HUDEP-2 (cell line): ENCODE results near the gene MRPS12.

ENCODE experiments used
- DNase-seq, 76 experiments: peaks; one replicate each; lab custom pipeline; 2025; ENCODE audit not compliant: unreplicated experiment in 76 of 76; lab: John Stamatoyannopoulos, UW

MRPS12 gene

DNA sequence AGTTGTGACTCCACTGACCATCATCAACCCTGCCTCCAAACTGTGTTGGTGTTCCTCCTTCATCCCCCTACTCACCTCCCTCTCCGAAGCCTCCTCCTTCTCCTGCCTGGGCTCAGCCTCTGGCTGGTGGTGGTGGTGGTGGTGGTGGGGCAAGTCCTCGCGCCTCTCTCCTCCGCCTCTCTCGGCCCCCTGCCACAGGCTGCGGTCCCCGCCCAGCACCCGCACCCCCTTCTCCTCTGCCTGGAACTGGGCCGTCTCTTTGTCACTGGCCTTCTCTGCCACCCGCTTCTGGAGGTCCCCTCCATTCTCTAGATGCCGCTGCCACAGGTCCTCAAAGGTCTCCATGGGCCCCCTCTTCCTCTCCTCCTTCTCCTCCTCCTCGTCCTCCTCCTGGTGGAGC lies 20.3 kb upstream of the MRPS12 start:
- DNase-seq = no peak

DNA sequence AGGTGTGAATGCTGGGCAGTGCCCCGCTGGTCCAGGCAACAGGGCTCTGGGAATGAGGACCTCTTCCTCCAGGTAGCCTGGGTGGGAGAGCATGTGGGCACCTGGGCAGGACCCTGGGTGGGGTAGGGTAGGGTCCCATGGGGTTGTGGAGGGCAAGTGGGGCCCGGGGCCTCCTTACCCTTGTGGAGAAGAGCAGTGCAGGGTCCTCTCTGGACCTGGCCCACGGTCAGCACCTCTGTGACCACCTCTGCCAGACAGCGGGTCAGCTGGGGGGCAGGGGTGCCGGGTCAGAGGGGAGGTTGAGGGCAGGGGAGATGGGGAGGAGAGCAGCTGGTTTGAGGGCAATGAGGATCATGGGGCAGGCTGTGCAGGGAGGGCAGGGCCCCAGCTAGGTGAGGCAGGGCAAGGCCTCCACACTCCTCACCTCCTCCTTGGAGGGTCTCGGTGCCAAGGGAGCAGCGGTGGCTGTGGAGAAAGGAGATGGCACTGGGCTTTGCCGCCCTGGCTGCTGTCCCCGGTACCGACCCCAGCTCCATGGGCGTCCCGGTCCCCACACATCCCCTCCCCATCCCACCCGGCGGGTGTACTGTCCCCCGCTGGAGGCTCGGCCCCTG lies 19.2 kb upstream of the MRPS12 start:
- DNase-seq = no peak

DNA sequence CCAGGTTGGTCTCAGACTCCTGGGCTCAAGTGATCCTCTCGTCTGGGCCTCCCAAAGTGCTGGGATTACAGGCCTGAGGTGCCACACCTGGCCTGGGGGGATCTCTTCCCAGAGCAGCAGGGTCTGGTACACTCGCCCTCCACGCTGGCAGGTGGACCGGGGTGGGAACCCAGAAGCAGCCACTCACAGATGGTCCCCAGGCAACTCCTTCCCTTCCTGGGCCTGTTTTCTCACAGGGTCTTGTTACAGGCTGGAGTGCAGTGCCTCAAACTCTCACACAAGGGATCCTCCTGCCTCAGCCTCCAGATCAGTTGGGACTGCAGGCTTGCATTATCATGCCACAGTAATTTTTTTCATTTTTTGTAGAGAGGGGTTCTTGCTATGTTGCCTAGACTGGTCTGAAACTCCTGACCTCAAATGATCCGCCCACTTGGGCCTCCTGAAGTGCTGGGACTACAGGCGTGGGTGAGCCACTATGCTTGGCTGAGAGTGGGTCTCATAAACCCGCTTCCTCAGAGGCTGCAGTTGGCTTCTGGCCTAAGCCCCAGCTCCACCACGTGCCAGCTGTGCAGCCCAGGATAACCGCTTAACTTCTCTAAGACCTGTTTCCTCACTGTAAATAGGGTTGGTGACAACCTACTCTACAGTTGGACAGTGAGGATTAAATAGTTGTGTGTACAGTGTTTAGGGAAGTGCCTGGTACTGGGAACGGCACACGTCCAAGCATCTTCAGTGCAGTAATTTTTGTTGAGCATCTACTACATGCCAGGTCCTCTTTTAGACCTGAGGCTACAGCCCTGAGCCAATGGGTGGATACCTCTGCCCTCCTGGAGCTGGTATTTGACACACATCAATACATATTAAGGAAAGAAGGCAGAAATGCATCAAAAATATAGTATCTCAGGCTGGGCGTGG lies 17.9 kb upstream of the MRPS12 start:
- peak in 34 of 76 experiments; percentile 10 to 79 (median 34) for DNase-seq

DNA sequence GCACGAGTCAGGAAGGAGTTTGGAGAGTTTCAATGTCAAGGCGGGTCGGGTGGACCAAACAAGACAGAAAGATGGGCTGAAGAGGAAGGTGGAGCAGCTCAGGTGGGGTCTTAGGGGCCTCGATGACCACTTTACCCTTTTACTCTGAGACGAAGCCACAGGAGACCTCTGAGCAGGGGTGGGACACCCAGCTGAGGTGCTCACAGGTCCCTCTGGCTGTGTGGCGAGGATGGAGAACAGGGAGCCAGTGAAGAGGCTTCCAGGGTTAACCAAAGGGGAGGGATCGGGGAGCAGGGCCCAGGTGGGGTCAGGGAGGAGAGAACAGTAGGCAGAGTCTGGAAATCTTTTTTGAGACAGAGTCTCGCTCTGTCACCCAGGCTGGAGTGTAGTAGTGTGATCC lies 16.8 kb upstream of the MRPS12 start:
- no peak for DNase-seq

DNA sequence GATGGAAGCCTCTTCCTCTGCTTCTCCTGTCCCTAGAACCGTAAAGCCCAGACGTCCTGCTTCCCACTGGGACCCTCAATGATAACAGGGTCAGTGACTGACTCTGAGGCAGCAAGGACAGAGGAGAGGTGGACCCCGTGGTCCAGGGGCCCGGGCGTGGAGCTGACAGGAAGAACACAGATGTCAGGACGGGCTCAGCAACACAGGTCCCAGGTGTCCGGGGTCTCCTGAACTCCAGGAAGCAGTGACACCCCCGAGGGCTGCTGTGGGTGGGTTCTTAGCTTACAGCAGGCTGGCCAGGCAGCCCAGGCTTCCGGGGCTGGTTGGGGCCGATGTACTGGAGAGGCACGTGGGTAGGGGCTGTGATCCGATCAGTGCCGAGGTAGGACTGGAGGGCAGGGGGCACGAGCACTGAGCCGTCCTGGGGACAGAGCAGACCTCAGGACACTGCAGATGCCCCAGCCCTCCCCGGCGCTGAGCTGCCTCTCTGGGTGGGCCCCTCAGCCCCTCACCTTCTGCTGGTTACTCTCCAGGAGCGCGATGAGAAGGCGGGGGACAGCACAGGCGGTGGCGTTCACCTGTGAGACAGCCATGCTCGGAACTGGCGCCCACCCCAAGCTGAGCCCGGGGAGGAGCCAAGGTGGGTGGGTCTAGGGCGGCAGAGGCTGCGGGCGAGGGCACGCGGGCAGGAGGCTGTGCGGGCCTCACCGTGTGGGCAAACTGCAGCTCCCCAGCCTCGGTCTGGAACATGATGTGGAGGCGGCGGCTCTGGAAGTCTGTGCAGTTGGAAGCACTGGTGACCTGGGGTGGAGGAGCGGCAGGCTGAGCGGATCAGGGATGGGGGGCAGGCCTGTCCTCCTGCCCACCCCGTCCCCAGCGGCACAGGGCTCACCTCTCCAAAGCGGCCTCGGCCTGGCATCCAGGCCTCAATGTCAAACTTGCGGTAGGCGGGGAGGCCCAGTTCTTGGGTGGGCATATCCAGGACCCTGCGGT lies 15.1 kb upstream of the MRPS12 start:
- no peak for DNase-seq

DNA sequence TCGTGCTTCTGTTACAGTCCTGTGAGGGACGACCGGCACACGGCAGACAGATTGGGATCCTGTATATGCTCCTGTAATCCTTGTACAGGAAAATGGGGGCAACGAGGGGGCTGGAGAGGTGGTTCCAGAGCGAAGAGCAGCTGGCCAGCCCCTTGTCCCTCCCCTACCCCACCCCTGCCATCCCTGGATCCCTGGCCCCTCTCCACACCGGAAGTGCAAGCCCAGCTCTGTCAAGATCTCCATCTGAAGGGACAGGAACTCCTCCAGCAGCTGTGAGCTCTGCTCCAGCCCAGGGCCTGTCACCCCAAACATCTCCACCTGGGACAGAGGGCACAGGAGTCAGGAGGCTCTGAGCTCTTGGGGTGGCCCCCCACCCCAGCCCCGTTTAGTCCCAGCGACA lies 13.2 kb upstream of the MRPS12 start:
- no peak for DNase-seq

DNA sequence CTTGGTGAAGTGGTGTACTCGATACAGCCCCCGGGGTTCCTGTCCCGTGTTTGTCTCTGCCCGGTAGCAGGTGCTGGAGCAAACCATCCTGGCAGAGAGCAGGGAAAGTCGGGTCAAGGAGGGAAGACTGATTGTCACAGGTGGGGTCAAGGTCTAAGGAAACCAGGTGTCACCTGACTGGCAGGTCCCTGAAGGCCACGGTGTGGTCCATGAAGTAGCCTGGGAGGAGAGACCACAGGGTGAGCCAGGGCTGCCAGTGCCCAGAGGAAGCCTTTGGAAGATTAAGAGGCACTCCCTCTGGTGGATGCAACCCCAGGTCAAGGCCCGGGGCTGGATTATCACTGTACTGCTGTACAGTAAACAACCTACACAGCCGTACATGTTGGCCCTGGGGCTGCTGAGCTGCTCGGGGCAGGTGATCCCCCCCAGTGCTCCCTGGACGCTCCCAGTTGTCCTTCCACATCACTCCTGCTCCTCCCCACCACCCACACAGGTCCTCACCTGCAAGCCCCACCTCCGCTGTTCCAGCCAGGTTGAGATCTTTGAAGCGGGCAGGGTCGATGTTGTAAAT lies 12.7 kb upstream of the MRPS12 start:
- DNase-seq = peak in 20 of 76 experiments; percentile 11 to 54 (median 22)

DNA sequence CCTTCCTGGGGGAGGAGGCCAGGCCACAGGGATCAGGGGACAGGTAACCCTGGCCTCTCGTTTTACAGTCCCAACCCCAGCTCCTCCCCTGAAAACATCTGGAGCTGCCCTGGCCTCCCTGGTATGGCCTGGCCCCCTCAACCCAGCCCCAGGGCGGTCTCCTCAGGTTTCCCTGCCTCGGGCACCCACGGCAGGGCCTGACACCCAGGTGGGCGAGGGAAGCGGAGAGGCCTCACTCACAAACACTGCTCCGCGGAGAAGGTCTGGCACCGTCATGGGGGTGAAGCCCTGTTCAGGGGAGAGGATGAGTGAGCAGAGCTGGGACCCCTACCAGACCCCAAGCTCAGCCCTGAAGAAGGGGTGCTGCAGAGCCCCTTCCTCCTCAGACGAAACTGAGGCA lies 12.2 kb upstream of the MRPS12 start:
- DNase-seq = no peak

DNA sequence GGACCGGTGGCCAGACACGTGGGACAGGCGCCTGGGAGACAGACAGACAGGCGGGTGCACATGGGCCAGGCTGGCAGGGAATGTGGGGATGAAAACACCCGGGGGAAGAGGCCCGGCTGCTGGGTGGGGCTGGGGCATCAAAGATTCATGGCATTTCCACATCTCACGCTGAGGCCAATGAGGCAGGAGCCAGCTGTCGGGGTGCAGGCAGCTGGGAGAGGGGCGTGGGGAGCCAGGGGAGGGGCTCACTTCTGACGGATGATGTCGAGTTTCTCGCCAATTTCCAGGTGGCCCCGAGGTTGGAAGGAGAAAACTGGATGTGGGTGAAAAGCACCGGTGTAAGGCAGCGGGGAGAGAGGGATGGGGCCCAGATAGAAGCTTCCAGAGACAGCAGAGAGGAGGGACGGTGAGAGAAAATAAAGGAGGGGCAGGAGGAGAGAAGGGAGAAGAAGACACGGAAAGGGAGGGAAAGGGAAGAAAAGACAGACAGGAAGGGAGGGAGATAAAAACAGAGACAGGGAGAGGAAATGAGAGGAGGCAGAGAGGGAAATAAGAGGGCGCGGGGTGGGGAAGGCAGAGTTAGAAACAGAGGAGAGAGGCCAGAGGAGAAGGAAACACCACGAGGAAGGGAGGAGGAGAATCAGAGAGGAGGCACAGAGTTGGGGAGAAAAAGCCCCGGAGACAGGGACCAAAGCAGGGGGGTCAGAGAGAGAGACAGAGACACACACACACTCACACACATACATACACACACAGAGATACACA lies 10.7 kb upstream of the MRPS12 start:
- DNase-seq = no peak

DNA sequence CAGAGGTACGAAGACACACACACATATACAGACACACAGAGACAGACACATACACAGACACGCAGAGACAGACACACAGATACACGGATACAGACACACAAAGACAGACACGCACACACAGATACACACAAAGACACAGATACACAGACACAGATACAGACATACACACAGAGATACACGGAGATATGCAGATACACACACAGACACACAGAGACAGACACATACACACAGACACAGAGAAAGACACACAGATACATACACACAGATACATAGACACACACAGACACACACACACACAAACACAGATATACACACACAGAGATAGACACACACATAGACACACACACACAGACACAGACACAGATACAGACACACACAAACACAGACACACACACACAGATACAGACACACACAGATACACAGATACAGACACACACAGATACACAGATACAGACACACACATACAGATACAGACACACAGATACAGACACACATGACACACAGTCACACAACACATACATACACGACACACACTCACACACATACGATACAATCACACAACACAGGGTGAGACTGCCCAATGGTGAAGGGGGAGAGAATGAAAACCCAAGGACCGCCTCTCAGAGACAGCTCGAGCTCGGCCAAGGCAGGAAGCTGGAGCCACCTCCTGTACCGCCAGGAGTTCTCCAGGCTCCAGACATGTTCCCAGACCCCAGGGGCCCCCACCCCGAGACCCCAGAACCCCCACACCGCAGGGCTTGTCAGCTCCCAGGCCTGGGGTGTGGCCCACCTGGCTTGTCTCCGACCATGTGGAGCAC lies 9.9 kb upstream of the MRPS12 start:
- no peak for DNase-seq

DNA sequence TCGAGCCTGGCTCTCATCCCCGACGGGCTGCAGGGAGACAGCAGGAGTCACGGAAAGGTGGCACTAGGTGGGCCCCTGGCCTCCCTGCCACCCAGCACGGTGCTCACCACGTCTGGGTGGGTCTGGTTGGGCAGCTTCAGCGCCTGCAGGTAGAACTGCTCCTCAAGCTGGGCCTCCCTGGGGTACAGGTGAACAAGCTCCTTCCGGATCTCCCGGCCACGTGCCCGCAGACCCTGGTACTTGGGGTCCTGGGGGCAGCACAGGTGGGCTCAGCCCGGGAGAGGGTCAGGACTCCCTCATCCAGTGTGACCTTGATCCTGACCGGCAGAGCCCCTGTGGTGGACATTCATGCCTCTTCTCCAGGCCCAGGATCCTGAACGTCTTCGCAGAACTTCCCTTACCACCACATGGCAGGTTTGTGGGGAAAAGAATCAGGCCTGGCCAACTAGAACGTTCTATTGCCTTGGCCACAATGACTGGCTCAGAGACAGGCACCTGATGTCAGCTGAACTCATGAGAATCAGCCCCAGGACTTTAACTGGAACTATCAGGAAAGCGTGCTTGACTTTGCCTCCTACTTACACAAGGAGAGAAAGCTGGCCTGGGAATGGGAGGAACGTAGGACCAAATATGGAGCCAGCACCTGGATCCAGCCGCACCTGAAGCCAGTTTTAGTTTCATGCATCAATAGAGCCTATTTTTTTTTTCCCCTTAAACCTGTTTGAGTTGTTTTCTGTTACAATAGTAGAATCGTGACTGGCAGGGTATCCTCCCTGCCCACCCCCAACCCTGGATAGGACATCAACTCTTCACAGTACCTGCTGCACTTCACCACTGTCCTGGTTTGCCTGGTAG lies 9.1 kb upstream of the MRPS12 start:
- DNase-seq = no peak

DNA sequence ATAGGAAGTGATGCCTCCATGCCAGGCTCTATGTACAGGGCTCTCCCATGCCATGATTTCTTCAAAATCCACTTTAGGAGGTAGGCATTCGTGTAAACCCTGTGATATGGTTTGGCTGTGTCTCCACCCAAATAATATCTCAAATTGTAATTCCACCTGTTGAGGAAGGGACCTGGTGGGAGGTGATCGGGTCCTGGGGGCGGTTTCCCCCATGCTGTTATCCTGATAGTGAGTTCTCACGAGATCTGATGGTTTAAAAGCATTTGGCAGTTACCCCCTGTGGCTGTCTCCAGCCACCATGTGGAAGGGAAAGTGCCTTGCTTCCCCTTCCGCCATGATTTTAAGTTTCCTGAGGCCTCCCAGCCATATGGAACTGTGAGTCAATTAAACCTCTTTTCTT lies 8.3 kb upstream of the MRPS12 start:
- no peak for DNase-seq

DNA sequence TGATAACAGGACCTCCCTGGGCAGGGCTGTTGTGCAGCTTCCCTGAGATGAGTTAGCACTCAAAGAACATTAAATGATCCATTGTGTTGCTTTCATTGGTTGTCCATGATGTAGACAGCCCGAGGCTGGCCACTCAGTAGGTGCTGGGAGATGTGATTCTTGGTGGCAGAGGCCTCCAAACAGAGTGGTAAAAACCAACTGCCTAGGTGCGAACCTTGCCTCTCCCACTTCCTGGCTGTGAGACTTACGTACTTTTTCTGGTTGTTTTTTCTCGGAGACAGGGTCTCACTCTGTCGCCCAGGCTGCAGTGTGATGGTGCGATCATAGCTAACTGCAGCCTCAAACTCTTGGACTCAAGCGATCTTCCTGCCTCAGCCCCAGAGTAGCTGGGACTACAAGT lies 6.4 kb upstream of the MRPS12 start:
- no peak for DNase-seq

DNA sequence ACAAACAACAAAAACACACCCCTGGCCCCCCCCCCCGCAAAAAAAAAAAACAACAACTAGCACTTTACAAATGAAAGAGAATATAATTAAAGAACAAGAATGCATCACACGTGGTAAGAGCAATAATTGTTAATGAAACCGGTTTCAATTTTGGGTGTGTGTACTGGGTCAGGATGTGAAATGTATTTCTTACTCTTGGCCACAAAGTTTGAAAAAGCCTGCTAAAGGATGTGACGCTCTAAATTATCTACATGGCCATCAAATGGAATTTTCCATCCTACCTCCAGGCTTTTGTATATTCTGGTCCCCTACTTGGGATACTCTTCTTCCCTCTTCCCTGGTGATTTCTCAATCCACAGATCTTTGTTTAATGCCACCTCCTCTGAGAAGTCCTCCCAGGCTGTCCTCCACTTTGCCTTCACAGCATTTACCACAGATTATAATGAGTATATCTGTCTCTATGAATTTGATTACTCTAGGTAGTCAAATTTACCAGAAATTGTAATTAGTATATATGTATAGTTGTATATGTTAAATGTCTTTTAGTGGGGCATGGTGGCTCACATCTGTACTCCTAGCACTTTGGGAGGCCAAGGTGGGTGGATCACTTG lies 2.2 kb upstream of the MRPS12 start:
- no peak for DNase-seq

DNA sequence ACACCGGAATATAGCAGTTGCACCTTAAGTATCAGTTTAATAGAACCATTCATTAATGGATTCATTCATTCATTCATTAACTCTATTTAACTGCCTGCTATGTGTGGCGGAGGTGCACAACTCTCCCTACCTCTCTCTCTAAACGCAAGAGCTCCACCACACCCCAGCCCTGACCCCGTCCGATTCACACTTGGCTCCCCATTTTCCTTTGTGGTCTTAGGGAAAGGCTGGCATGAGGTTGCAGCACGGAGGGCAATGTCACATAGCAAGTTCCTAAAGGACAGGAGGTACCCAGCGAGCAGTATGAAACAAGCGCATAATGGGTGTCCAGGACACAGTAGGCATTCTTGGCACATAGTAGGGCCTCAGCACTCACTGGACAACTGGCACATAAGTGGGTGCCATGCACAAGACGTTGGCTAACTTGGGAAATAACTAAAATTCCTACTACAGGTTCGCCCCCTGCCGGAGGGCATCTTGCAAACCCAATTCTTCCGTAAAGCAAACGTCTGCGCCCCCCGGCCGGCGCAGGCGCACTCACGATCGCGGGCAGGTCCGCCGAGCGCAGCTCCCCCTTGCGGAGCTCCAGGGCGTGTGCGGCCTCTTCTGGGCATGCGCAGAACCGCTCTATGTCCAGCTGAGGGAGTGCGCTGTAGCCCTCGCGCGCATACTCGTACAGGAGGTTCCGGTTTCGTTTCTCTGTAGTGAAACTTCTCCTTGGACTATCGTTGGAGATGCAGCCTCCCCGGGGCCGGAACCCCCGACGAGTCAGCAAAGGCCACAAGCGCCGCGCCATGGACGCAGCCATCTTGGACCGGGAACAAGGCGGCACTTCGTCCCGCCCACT lies 592 bp upstream of the MRPS12 start, which contains the start of gene SARS2:
TSS of gene SARS2 (minus strand) at position 835 of the 847 bp plus-strand sequence. CDS start at position 808, 27 bp downstream.
- DNase-seq = peak in 75 of 76 experiments; percentile 52 to 100 (median 95)

DNA sequence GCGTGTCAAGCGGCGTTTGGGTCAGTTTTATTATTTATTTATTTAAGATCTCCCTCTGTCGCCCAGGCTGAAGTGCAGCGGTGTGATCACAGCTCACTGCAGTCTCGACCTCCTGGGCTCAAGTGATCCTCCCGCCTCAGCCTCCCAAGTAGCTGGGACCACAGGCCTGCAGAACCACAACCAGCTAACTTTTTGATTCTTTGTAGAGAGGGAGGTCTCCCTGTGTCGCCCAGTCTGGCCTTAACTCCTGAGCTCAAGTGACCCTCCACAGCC lies 713 bp downstream of the MRPS12 start:
- no peak for DNase-seq
